GM19467 (cell line): ENCODE data around the gene TRIML1.

Experiments
- ATAC-seq: cut with Tn5 transposase; IDR thresholded peaks from one replicate; pipeline ENCODE4 v1.9.1; 2021; ENCODE audit warnings: mild to moderate bottlenecking, moderate library complexity; ENCODE audit not compliant: unreplicated experiment

The TRIML1 gene, protein sequence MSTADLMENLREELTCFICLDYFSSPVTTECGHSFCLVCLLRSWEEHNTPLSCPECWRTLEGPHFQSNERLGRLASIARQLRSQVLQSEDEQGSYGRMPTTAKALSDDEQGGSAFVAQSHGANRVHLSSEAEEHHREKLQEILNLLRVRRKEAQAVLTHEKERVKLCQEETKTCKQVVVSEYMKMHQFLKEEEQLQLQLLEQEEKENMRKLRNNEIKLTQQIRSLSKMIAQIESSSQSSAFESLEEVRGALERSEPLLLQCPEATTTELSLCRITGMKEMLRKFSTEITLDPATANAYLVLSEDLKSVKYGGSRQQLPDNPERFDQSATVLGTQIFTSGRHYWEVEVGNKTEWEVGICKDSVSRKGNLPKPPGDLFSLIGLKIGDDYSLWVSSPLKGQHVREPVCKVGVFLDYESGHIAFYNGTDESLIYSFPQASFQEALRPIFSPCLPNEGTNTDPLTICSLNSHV

DNA sequence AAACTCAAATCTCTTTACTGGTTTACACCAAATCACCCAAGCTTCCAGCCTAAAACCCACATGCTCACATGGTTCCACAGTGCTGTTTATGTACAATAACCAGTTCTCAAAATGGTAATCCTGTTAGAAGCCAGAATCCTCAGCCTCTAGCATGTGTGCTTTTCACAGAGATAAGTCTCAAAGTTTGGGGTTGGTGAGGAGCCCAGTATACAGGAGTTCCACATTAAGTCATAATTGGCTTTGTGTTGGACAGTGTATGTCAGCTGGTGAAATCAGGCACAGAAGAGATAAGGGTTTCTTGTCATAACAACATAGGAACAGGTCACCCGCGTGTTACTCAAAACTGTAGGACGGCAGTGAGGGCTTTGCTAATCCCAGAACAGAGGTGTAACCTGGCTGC is at the start of gene TRIML1:
Gene TRIML1 (plus strand): TSS at position 301 of the 400 bp plus-strand sequence. CDS start 118 bp downstream, outside the sequence.
- no peak for ATAC-seq

DNA sequence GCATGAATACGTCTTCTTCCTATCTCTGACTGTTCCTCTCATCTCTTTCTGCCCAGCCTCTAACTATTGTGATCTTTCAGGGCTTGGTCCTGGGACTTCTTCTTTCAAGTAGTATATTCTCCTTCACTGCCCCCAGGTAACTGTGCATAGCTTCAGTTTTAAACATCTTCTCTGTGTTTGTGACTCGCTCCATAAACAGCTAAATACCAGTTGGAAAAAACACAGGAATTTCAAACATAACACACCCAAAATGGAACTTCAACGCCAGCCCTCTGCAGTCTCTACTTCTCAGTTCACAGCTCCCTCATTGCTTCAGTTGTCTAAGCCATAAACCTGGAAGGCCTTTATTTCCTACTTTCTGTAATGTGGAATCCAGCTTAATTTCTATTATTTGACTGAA is 46.4 kb upstream of the TRIML1 start:
- ATAC-seq: no peak

DNA sequence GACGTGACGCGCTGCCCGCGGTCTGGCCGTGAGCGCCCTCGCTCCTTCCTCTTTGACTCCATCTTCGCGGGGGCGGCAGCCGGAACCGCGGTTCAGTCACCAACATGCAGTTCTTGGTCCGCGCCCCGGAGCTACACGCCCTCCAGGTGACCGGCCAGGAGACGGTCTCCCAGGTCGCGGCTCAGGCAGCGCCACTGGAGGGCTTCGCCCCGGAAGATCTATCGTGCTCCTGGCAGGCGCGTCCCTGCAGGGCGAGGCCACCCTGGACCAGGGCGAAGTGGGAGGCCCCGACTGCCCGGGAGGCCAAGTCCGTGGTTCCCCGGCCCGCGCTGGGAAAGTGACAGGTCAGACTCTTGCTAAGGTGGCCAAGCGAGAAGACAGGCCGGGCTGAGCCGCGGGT is 32.8 kb upstream of the TRIML1 start:
- no peak for ATAC-seq

DNA sequence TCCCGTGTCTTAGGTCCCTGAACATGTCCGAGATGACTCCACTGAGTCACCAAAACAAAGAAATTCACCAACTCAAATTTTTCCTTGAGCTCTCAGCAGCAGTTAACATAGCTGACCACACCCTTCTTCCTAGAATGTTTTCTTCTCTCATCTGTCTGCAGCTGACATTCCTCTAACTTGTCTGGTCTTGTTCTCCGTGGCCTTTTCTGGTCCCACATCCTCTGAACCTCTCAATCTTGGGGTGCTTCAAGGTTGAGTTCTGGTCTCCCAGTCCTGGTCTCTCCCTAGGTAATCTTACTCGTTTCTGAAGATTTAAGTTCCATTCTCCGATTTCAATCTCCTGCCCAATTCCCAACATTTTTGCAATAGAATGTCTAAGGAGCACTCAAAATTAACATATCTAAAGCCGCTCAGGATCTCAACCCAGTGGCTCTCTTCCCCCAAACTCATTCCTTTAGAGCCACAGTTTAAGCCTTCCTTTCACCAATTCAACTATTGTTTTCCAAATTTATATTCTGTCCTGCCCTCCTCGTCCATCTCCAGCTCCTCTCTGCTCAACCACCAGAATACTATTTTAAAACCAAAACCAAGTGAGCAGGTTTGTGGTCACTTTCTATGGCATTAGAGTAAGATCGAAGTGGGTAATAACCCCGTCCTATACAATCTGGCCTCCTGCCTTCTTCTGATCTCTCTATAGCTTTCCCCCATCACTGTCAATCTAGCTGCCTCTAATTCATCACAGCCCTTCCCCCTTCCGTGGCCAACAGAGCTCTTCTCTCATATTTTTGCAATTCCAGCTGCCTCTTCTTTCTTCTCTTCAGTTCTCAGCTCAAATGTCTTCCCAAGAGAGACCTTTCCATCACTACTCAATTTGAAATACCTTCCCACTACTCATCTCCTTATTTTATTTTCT is 31.1 kb upstream of the TRIML1 start:
- no peak for ATAC-seq

DNA sequence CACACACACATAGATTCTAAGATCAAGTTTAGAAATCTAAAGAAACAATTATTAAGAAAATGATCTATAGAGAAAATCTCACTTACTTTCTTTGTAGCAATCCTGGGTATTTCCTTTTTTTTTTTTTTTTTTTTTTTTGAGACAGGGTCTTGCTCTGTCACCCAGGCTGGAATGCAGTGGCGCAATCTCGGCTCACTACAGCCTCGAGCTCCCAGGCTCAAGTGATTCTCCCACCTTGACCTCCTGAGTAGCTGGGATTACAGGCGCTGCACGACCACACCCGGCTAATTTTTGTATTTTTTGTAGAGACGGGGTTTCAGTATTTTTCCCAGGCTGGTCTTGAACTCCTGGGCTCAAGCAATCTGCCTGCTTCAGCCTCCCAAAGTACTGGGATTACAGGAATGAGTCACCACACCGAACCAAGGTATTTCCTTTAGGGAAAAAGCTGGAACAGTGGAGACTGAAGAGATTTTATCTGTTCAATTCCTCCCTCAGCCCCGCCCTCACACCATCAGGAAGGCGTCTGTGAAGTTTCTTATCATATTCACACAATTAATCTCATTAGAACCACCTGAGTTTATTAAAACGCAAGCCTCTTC is 30.0 kb upstream of the TRIML1 start, which contains the start of gene TRIML2:
Gene TRIML2 (minus strand): TSS at position 447 of the 599 bp plus-strand sequence. CDS start 4,235 bp downstream, outside the sequence.
- ATAC-seq: no peak

DNA sequence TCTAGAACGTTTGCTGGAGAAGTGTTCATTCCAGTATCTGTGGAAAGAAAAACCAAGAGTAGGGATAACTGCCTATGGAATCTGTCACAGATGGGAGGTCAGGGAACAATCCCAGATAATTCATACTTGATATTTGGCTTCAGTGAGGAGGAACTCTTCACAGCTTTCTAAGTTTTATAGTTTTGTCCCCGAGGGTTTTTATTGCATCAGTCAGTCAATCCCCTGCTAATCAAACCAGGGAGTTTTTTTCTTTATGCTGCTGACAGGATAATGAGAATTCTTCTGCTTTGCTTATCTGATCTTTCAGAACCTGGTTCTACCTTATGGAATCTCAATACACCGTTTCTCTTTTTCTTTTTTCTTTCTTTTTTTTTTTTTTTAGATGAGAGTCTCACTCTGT is 29.2 kb upstream of the TRIML1 start:
- no peak for ATAC-seq

DNA sequence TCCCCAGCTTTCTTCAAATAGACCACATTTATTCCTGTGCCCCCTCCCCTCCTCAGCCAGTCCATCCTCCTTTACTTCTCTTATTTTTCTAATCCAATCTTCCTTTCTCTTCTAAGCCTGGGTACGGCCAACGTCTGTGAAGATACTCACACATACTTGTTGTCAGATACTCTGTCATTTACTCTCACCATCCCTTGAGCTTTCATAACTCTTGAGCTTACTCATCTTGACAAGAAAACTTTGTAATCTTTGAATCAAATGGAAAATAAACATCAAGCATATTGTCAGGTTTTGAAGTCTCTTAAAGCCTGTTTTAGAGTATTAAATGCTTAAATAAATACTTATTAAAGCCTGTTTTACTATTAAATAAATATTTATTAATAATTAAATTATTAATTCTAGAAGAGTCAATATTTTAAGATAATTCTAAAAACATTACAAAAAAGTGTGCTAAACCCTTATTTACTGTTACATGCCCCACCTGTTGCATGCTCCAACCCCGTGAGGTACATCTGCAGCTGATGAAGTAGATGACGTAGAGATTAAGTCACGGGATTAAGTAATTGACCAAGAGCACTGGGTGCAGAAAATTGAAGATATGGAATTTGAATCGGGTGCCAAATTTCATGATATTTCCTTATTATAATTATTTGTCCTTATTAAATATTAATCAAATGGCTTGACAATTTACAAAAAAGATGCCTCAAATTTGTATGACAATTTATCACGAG is 28.3 kb upstream of the TRIML1 start:
- no peak for ATAC-seq

DNA sequence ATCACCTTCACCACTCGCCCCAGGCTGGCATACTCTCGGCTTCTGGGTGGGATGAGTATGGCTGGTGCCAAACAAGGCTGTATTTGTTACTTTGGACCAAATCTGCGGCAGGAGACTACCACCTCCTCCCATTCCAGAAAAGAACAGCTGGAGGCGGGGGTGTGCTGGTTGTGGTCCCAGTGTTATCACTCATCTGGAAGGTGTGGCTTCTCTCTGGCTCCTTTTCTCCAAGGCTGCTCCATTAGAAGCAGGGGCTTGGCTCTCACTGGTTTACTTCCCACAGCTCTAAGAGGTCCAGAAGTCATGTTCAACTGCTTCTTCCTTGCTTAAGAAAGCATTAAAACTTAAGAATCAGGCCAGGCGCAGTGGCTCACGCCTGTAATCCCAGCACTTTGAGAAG is 27.3 kb upstream of the TRIML1 start:
- ATAC-seq: no peak

DNA sequence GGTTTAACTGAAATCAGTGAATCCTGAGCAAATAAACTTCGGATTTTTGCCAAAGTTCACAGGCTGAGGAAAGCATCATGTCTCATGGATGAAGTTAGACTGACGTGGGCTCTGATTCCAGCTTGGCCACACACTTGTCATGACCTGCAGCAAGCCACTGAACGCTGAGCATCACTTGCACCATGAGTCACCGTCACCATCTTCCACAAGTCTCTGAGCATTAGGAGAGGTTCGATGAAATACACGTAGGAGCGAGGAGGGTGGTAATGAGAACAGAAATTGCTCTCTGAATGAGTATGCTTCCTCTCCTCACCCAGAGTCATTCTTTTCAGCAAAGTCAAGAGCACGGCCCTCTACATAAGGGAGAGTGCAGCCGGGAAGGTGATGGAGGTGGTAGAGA is 26.1 kb upstream of the TRIML1 start:
- ATAC-seq: no peak

DNA sequence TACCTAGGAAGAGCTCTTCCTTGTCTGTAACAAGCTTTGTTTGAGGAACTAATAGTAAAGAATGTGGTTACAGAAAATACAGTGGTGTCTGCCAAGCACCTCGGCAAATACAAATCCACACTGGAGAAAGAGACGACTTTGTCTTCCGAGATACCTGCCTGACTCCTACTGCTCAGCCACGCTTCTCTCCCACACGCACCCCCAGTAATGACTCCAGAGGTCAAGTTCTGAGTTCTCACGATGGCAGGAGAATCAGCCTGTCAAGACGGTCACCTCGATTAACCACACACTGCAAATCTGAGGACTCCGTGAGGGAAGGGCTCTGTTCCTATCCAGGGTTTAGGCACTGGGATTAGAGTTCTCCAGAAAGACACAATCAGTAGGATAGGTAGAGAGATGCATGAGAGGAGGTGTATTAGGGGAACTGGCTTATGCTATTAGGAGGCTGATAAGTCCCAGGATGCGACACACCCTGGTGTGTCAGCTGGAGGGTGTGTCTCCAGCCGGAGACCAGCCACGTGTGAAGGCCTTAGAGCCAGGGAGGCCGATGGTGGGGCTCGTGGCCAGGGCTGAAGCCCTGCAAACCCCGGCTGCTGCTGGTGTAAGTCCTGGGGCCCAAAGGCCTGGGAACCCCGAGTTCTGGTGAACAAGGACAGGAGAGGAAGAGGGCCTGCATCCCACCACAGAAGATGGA is 21.5 kb upstream of the TRIML1 start:
- ATAC-seq: no peak

DNA sequence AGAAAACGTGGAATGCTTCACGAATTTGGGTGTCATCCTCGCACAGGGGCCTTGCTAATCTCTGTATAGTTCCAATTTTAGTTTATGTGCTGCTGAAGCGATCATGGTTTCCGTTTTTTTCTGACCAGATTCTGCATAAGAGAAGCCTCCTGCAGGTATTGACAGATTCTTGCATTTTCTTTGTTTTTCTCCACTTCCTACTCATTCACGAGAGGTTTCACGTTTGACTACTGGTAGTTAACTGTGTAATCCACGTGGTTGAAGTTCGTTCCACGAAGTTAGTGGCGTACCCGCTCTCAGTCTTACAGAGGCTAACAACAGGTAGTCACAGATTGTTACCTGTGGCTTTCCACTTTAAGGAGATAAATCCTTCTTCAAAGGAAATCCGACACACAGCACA is 17.7 kb upstream of the TRIML1 start:
- no peak for ATAC-seq

DNA sequence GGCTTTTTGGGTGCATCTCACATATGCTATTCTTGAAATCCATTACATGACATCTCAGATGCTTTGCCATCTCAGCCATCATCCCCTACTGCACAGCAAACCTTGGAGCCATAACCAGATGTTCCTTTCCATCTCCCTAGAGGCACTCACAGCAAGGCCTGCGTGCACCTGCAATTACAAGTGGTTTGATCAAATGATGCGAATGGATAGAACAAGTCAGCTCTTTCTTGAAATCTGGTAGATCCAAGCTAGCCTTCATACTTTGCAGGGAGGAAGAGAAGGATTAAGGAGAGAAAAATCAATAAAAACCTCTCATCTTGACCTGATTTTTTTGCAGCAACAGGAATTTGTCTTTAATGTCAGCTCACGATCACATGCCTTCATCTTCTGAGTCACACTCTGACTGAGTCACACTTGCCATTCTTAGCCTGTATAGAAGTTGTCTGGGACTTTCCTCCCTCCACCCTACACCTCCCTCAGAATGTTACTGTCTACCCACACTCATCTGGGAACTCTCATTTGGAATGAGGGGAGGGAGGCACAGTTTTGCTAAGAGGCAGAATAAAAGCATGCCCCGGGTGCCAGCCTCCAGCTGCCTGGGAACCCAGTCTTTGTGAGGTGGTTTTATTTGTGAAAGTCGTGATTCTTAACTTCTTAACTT is 11.9 kb upstream of the TRIML1 start:
- ATAC-seq: no peak

DNA sequence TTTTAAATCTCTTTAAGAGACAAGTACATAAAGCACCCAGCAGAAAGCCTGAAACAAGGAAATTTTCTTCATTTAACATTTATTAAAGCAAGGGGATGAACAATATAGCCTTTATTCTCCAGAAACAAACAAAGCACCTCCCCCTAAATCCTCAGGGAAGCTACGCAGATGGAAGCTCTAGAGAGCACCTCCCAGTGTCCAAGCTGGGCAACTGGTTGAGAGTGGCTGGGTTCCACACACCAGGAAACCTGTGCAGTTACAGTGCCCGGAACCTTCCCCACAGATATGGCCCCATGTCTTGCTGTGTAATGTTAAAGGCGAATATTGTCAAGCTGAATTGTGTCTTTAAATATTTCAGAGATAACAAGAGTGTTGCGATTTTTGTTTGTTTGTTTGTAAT is 8.9 kb upstream of the TRIML1 start:
- no peak for ATAC-seq

DNA sequence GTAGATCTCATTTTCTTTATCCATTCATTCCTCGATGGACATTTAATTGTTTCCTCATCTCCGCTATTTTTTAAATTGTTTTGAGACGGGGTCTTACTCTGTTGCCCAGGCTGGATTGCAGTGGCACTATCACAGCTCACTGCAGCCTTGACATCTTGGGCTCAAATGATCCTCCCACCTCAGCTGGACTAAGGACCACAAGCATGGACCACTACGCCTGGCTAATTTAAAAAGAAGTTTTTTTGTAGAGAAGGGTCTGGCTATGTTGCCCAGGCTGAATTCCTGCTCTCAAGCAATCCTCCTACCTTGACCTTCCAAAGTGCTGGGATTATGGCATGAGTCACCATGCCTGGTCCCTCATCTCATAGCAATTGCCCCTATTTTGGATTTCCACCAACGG is 7.0 kb upstream of the TRIML1 start:
- no peak for ATAC-seq

DNA sequence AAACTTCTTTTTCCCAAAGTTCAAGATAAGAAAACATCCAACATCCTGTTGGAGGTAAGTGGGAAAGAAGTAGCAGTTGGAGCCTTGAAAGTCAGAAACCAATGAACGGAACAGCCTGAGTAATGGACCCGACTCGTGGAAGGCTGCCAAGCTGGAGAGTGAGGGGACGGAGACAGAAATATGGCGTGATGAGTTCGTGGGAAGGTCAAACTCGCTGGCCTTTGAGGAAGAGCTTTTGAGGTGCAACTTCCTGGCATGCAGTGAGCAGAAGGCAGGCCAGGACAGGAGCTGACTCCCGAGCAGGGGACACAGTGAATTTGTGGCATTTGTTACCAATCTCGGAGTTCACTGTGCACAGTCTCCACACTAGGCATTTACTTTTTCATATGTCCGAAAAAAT is 1.0 kb upstream of the TRIML1 start:
- no peak for ATAC-seq

DNA sequence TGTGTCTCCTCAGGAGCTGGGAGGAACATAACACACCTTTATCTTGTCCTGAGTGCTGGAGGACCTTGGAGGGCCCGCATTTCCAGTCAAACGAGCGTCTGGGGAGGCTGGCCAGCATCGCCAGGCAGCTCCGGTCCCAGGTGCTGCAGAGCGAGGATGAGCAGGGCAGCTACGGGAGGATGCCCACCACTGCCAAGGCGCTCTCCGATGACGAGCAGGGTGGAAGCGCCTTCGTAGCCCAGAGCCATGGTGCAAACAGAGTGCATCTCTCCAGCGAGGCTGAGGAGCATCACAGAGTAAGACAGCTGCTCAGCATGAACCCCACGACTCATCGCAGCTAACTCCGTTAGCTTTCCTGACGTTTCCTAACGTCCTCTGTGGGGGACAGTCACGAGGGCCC is 430 bp downstream of the TRIML1 start:
- no peak for ATAC-seq

DNA sequence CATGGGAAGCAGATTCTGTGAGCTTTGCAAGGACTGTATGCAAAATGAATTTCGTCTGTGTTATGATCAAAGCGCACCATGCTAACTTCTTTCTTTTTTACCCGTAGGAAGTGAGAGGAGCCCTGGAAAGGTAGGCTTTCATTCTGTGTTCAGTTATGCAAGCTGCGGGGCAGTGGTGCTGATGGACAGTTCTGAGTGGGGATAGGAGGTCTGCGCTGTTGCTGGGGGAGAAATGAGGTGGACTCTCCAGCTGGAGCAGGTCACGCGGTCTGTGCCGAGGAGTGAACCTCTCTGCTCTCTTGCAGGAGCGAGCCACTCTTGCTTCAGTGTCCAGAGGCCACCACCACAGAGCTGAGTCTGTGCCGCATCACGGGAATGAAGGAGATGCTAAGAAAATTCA is 4.5 kb downstream of the TRIML1 start:
- ATAC-seq: no peak

DNA sequence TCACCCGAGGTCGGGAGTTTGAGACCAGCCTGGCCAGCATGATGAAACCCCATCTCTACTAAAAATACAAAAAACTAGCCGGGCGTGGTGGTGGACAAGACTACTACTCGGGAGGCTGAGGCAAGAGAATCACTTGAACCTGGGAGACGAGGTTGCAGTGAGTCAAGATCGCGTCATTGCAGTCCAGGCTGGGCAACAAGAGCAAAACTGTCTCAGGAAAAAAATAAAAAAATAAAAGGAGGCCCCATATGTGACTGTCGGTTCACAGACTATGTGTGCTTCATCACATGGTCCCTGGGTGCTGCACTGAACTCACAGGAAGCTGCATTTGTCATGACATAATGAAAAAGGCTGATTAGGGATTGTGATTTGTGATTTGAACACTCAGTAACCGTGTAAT is 6.4 kb downstream of the TRIML1 start:
- no peak for ATAC-seq

DNA sequence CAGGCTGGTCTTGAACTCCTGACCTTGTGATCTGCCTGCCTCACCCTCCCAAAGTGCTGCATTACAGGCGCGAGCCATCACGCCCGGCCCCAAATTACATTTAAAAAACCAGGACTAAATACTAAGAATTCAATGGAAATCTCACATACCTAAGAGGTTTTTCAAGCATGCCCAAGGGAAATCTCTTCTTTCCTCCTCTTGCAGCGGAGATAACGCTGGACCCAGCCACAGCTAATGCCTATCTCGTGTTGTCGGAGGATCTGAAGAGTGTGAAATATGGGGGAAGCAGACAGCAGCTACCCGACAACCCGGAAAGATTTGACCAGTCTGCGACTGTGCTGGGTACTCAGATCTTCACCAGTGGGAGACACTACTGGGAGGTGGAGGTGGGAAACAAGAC is 7.4 kb downstream of the TRIML1 start:
- ATAC-seq: no peak

DNA sequence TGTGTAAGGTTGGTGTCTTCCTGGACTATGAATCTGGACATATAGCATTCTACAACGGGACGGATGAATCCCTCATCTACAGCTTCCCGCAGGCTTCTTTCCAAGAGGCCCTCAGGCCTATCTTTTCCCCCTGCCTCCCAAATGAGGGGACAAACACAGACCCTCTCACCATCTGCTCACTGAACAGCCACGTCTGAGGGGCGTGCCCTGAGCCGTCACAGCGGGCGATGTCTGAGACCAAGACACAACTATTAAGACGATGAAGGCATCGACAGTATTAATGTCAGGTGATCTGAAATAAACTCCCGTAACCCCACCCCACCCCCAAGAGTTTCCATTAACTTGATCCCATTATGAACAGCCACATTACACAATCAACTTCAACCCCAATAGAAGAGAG is 7.9 kb downstream of the TRIML1 start:
- no peak for ATAC-seq
